ENCODE results near the gene CMTM7. TPM values are rescaled to one million over a fixed set of nuclear protein-coding genes. Genes with fewer than 3 reads are reported as not detected.

CMTM7 gene
- total and polyA plus RNA-seq, 2 experiments from 2014 or later = 32.2 to 93.6 TPM

GRCh38 chr3:32484436-32484835 is 92.8 kb downstream of the CMTM7 start:
- Histone ChIP-seq H3K4me3 (no peak overlapping the region), H4K20me1 (replicated peaks; ENCODE audit: insufficient read depth) (peaks cover 14% of the 10 kb centered on the region), H2AFZ (no peak overlapping the region), H3K4me1 (ENCODE audit: insufficient read depth) (no peaks in the 10 kb centered on the region), H3F3A (replicated peaks; ENCODE audit: low read depth) (no peaks in the 10 kb centered on the region), H3K79me2 (replicated peaks; ENCODE audit: insufficient read depth) (no peaks in the 10 kb centered on the region; the same call in 1 of the 2 replicates), H3K27me3 (ENCODE audit: insufficient read depth) (no peaks in the 10 kb centered on the region), H3K36me3 (ENCODE audit: insufficient read depth) (no peaks in the 10 kb centered on the region; the same call in 1 of the 2 replicates), H3K4me2 (no peak overlapping the region), H3K9me2 (ENCODE audit: insufficient read depth) (no peaks in the 10 kb centered on the region), H3K27ac (ENCODE audit: low read depth) (no peak overlapping the region)
- ATAC-seq (no peak), DNase-seq (ENCODE audit: low spot score) (no peak)
- Mint-ChIP-seq H3K4me3 (no peak overlapping the region), H3K4me1 (no peaks in the 10 kb centered on the region), H3K27me3 (ENCODE audit: insufficient read depth, low read depth, poor library complexity) (peaks cover 3% of the 10 kb centered on the region), H3K9me3 (no peaks in the 10 kb centered on the region), H3K36me3 (ENCODE audit: low read depth) (peaks cover 15% of the 10 kb centered on the region), H3K27ac (no peak overlapping the region)
- TF ChIP-seq ZNF462 (CRISPR knock-in tag; IDR thresholded peaks at IDR 0.05) = no peak

GRCh38 chr3:32487781-32488473 is 96.3 kb downstream of the CMTM7 start:
- Histone ChIP-seq H3K27ac (ENCODE audit: low read depth) (no peak overlapping the region), H3K36me3 (ENCODE audit: insufficient read depth) (no peaks in the 10 kb centered on the region; the same call in 1 of the 2 replicates), H3K4me1 (ENCODE audit: insufficient read depth) (no peaks in the 10 kb centered on the region), H3K79me2 (replicated peaks; ENCODE audit: insufficient read depth) (peaks cover 8% of the 10 kb centered on the region; the same call in 1 of the 2 replicates), H3K4me2 (no peak overlapping the region), H4K20me1 (replicated peaks; ENCODE audit: insufficient read depth) (peaks cover 7% of the 10 kb centered on the region), H3K27me3 (ENCODE audit: insufficient read depth) (no peaks in the 10 kb centered on the region), H2AFZ (no peak overlapping the region), H3K9me2 (ENCODE audit: insufficient read depth) (no peaks in the 10 kb centered on the region), H3K4me3 (no peak overlapping the region), H3F3A (replicated peaks; ENCODE audit: low read depth) (no peaks in the 10 kb centered on the region)
- Mint-ChIP-seq H3K27me3 (ENCODE audit: insufficient read depth, low read depth, poor library complexity) (peaks cover 3% of the 10 kb centered on the region), H3K27ac (no peak overlapping the region), H3K4me3 (no peak overlapping the region), H3K4me1 (no peaks in the 10 kb centered on the region), H3K9me3 (no peaks in the 10 kb centered on the region), H3K36me3 (ENCODE audit: low read depth) (peaks cover 15% of the 10 kb centered on the region)
- DNase-seq (ENCODE audit: low spot score) = no peak
- no peak for ATAC-seq
- TF ChIP-seq EZH2phosphoT487 (IDR thresholded peaks at IDR 0.05; ENCODE audit: unreplicated experiment) = no peak
- TF ChIP-seq STAT1 (IDR thresholded peaks at IDR 0.05; ENCODE audit: unreplicated experiment) = no peak
- no peak for TF ChIP-seq ZNF462 (CRISPR knock-in tag; IDR thresholded peaks at IDR 0.05)
- TF ChIP-seq CREB1 (CRISPR knock-in tag; IDR thresholded peaks at IDR 0.05; ENCODE audit: low read depth) = no peak
